ENCODE data around the gene COG3.

The COG3 gene

DNA sequence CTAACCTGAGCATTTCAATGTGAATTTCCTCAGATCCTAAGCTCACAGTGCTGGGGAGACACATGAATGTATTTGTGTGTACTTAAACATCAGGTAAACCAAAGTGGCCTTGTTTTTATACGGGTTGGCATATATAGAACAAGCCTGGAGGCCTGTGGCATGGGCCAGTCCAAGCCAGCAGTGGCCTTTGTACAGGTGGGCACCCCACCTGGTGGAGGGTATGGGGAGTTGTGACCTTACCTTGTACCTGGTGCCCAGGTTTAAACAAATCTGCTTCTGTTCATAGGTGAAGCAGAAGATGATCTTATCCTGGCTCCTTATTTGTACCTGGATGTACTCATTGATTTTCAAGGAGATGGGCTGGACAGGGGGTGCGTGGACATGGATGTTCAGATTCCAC lies 79.8 kb downstream of the COG3 start:
- DNase-seq (ENCODE audit: low read depth in 3 of 3, low spot score in 1 of 3): no peak

DNA sequence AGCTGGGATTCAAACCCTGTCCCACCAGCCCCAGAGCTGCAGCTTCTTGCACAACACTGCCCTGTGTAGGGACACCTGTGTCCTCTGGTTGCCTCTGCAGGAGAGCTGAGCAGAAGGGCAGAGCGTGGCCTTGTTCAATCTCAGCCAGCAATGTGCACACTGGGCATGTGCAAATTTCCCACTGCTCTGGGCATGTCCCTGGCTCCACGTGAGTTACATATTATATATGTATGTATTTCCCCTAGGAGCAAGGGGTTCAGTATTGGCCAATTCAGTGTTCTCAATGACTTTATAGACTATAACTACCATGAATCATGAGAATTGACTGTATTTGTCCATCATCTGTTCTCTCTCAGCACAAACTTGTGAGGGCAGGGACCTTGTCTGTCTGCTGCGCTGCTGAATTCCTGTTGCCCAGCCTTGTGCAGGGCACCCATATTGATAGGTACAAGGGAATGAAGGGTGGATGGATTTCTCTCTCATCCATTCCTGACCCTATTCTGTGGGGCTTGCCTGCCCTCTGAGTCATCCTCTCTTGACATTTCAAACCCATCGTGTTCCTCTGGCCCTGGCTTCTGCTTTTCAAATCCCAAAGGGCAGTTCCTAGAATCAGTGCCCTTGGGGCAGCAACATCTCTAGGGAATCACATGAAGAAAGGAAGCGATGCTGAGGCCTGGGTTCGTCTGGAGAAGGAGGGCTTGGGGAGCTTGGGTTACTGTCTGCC lies 81.1 kb downstream of the COG3 start:
- no peak for DNase-seq (ENCODE audit: low read depth in 3 of 3, low spot score in 1 of 3)

DNA sequence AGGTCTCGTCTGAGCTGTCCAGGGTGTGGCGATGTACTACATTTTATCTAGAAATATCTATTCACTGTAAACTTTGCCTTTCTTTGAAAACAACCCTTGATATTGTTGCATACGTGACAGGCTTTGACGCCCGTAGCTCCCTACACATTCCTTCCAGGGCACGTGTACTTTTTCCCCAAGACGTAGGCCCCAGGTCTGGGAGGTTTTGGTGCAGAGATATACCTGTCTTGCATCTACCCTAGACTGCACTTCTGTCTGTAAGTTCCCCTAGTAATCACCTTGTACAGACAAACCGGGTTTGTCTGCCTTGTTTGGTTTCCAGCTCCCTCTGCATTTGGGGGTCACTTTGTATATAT lies 81.6 kb downstream of the COG3 start:
- DNase-seq (ENCODE audit: low read depth in 3 of 3, low spot score in 1 of 3): no peak

- no peak for DNase-seq (ENCODE audit: low read depth in 3 of 3, low spot score in 1 of 3)
Observed at GRCh38 chr13:45548281-45548680, 83.5 kb downstream of the COG3 start.

- no peak for DNase-seq (ENCODE audit: low read depth in 3 of 3, low spot score in 1 of 3)
Observed at GRCh38 chr13:45554604-45555109, 89.9 kb downstream of the COG3 start.

DNA sequence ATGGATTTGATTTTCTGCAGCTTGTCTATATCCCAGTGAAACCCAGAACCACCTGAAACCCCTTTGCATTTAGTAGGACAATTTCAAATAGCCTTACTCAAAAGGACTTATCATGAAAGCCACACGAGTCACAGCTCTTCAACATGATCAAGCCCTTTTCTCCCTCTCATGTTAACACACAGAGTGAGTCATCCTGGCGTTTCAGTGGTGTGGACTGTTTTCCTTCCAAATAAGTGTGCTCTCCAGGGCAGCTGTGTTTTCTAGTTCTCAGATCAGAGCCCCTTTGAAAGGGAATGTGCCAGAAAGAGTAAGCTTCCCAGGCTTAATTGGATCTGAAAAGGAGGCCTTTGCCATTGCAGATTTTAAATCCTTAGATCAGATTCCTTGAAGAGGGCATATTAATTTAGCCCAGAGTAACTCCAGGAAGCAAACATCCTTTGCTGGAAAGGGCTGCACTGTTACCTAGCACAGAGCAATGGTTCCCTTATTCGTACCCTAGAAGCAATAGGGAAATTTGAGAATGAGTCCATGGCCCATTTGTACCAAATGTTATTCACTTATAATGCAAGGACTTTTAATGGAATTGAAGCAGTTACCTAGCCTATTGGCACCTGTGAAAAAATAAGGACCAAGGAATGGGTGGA lies 99.5 kb downstream of the COG3 start:
- no peak for DNase-seq (ENCODE audit: low read depth in 3 of 3, low spot score in 1 of 3)

- no peak for DNase-seq (ENCODE audit: low read depth in 3 of 3, low spot score in 1 of 3)
Observed at GRCh38 chr13:45565331-45565730, 100.6 kb downstream of the COG3 start.

DNA sequence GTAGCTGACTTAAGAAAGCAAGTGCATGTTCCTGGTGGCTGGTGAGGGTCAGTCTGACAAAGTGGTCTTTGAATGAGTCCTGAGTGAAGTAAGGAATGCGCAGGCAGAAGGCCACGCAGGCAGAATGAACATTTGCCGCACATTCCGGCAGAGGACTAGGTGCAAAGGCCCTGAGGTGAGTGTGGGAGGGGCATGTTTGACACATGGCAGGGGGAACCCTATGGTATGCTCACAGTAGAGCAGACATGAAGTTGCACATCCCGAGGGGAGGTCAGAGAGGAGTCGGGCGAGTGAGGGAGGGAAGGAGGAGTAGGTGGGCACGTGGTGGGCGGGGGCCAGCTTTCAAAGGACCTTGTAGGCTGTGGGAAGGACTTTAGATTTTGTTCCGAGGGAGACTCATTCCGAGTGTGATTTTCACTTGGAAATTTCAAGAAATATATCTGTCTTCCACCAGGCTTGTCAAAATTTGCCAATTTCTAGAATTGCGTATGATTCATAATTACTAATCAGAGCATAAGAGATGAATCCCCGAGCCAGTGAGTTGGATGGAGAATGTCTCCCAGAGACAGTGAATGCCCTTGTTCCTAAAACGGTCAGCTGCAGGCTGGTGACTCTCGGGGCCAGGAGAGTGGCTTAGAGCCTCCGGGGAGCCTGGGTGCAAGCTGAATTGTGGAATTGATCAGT lies 110.5 kb downstream of the COG3 start:
- DNase-seq (ENCODE audit: low read depth in 3 of 3, low spot score in 1 of 3): no peak

DNA sequence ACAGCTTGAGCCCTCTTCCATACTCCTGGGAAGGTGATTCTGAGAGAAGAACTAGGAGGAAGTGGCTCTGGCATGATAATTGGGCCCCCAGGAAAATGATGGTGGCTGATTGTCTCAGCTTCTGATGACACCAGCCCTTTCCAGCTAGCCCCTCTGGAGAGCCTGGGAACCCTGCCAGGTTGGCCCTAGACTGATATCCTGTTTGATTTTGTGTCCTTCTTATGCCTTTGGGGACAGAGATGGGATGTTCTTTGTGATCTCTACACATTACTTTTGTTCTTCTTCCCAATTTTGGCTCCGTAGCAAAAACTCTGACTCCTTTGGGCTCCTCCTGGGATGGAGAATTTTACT lies 111.1 kb downstream of the COG3 start:
- no peak for DNase-seq (ENCODE audit: low read depth in 3 of 3, low spot score in 1 of 3)

DNA sequence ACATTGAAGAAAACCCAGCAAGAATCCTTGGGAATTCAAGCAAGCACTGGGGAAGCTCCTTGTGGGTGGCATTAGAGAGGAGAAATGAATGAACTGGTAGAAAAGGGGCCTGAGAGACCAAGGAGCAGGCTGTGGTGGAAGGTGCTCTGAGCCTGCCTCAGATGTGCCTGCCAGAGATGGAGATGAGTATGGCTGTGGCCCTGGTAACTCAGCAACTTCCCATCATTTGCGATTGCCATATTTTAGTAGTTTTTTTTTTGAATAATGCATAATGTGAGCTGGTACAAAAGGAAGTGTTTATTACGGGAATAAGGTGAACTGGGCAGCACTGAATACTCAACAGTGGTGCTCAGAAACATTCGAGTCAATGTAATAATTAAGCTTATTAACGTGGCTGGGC lies 111.7 kb downstream of the COG3 start:
- no peak for DNase-seq (ENCODE audit: low read depth in 3 of 3, low spot score in 1 of 3)

DNA sequence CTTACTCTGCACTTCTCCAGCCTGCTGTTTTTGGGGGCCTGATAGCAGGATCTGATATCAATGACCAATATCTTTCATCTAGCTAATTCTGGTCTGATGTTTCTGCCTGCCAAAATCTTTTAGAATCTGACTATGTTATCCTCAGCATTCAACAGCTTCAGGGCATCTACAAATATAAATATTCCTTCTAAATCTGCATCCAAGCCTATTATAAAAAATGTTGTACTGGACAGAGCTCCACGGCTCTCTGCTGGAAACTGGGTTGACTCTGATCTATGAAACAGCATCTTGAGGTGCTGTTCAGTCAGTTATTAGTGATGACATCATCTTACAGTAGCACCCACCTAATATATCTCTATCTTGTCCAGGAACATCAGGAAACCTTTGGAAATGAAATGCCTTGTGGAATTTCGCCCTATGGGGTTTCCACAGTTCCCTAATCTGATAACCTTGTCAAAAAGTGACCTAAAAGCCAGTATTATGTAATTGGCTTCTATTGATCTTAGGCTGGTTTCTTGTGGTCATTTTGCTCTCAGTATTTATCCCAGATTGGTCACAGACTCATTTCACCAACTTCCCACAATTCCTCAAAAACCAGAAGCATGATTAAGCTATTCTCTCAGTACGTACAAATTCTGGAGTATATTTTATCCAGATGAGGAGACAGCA lies 117.8 kb downstream of the COG3 start:
- no peak for DNase-seq (ENCODE audit: low read depth in 3 of 3, low spot score in 1 of 3)

DNA sequence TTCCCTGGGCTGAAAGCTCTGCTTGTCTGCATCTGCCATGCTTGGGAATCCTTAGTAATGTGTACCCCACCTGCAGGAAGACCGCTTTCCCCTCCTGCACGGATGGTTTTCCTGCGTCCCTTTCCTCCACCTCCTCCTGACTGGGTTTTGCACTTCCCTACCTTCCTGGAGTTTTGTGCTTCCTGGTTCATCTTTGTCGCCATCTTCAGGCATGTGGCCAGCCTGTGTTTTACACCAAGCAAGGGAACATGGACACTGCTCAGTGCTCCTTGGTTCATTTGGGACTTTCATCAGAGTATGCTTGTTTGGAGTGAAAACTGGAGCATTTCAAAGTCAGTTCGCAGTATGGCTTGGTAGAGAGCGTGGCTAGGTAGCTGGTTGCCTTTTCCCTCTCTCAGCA lies 120.1 kb downstream of the COG3 start:
- no peak for DNase-seq (ENCODE audit: low read depth in 3 of 3, low spot score in 1 of 3)

All from stimulated activated CD4-positive, alpha-beta T cell treated with anti-CD3 and anti-CD28 coated beads, TNF-alpha, amount 100 ng/mL, for 1 hour (primary cell).